Measurements from ENCODE around the gene TOB1.
"Not testable (repeated sequence)": the region's sequence is repeated elsewhere in the genome, so short reads cannot be mapped to it uniquely, and the experiment has no call there.

TOB1 gene

DNA sequence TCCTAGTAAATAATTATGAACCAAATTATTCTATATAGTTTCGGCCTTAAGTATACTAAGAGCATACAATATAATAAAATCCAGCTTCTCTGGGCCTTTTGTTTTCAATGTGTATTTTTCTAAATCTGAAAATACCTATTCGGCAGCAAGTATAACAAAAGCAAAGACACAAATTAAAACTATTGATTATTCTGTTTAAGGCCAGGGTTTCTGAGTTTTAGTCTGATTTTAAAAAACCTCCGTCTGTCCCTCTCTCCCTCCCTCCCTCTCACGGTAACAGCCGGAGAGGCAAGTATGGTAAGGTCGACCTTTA, 1.5 kb downstream of the TOB1 start:
- TF ChIP-seq, protein P1, sequence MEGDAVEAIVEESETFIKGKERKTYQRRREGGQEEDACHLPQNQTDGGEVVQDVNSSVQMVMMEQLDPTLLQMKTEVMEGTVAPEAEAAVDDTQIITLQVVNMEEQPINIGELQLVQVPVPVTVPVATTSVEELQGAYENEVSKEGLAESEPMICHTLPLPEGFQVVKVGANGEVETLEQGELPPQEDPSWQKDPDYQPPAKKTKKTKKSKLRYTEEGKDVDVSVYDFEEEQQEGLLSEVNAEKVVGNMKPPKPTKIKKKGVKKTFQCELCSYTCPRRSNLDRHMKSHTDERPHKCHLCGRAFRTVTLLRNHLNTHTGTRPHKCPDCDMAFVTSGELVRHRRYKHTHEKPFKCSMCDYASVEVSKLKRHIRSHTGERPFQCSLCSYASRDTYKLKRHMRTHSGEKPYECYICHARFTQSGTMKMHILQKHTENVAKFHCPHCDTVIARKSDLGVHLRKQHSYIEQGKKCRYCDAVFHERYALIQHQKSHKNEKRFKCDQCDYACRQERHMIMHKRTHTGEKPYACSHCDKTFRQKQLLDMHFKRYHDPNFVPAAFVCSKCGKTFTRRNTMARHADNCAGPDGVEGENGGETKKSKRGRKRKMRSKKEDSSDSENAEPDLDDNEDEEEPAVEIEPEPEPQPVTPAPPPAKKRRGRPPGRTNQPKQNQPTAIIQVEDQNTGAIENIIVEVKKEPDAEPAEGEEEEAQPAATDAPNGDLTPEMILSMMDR (IDR thresholded peaks at IDR 0.05; ENCODE audit: low read depth, low read length, missing control alignments) = no peak
- in situ Hi-C loops (cut with HindIII; ENCODE audit: low sequenced_read_pairs) = loop anchor here (5.0 kb wide), 1 partner anchor 83 kb away; no protein-coding TSS in a partner anchor
- no peak for DNase-seq (ENCODE audit: low read depth)
- peak overlapping the region; percentile 72 for H3K4me3 ChIP-seq (ENCODE audit: low read depth, low read length)

DNA sequence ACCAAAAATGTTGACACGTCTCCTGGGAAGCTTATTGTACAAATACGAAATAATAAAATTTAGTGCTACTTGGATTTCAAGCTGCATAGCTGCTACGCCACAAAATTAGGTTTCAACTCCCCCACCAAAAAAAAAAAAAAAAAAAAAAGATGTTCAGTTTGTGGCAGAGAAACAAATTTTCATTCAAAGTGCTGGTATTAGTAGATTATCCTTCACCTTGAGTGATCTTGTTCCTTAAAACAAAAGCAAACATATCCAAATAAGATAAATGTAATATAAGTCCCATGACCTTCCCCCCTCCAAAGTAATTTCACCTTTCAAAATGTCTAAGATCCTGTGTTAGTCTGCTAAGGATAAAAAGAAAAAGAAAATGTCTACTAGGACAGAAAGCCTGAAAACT, 2.2 kb downstream of the TOB1 start:
- TF ChIP-seq, protein P1 (IDR thresholded peaks at IDR 0.05; ENCODE audit: low read depth, low read length, missing control alignments) = no peak
- peak overlapping the region; percentile 72 for H3K4me3 ChIP-seq (ENCODE audit: low read depth, low read length)
- DNase-seq (ENCODE audit: low read depth) = no peak
- in situ Hi-C loops (cut with HindIII; ENCODE audit: low sequenced_read_pairs) = no loop called here

DNA sequence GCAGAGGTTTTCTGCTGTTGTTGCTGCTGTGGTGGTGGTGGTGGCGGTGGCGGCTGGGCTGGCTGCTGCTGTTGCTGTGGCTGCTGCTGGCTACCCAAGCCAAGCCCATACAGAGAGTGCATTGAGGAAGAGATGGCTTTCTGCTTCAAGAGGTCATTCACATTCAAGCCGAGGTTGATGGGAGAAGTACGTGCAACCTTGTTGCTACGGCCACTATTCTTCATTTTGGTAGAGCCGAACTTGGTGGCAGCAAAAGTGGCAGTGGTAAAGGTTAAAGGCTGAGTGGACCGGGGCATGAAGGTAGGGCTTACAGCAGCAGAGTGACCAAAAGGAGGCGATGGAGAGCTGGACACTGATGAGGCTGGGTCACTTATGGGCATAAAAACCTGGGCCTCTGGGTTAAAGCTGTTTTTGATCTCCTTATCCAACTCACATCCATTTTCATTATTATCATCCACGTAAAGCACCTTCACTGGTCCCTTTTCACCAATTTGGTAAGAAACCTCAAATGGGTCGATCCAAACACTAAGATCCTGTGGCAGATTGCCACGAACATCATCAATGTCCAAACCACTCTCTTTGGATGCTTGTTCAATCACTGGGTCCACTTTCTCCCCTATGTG, 2.8 kb downstream of the TOB1 start:
- TF ChIP-seq, protein P1 (IDR thresholded peaks at IDR 0.05; ENCODE audit: low read depth, low read length, missing control alignments) = peak; percentile 69
- DNase-seq (ENCODE audit: low read depth) = no peak
- in situ Hi-C loops (cut with HindIII; ENCODE audit: low sequenced_read_pairs) = no loop called here
- peak overlapping the region; percentile 72 for H3K4me3 ChIP-seq (ENCODE audit: low read depth, low read length)

DNA sequence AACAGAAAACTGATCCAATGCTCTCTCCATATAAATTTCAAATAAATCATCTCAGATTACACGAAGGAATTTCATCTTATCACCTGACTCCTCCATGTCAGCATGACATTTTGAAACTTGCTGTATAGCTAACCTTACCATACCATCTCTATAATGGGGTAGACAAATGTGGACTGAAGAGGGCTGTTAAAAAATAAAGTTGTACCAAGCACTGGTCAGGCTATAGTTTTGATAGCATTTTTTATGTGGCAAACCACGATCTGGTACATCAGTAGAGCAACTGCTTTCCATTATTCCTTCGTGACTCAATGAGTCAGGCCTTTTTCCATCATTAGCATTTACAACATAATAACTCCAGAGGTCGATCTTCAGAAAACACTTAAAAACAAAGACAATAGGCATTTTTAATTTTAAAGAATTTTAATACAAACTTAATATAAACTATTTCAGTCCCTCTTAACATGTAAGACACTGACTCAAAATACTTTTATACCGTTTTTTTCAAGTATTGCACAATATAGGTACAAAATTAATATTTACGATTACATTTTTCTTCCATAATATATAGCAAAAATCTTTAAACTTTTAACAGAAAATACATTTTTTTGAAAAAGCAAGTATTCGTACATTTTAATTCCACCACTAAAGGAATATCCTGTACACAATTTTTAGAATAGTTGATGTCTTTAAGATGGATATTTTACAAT, 4.2 kb downstream of the TOB1 start:
- H3K4me3 ChIP-seq (ENCODE audit: low read depth, low read length) = no peak overlapping the region
- in situ Hi-C loops (cut with HindIII; ENCODE audit: low sequenced_read_pairs) = no loop called here
- no peak for DNase-seq (ENCODE audit: low read depth)
- TF ChIP-seq, protein P1 (IDR thresholded peaks at IDR 0.05; ENCODE audit: low read depth, low read length, missing control alignments) = no peak

DNA sequence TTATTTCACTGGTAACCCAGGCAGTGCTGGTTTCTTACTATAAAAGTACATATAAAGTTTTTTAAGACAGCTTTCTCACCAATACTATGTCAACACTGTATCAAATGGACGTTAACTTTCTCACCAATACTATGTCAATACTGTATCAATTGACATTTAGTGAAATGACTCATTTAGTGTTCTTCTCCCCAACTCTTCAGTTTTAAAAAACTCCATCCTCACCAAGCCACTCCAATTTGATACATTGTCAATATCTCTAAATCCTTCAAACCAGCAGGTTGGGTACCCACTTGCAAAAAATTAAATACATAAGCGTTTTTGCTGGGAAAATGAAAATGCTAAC, 4.8 kb downstream of the TOB1 start:
- no peak overlapping the region for H3K4me3 ChIP-seq (ENCODE audit: low read depth, low read length)
- DNase-seq (ENCODE audit: low read depth) = no peak
- in situ Hi-C loops (cut with HindIII; ENCODE audit: low sequenced_read_pairs) = no loop called here
- TF ChIP-seq, protein P1 (IDR thresholded peaks at IDR 0.05; ENCODE audit: low read depth, low read length, missing control alignments) = no peak

DNA sequence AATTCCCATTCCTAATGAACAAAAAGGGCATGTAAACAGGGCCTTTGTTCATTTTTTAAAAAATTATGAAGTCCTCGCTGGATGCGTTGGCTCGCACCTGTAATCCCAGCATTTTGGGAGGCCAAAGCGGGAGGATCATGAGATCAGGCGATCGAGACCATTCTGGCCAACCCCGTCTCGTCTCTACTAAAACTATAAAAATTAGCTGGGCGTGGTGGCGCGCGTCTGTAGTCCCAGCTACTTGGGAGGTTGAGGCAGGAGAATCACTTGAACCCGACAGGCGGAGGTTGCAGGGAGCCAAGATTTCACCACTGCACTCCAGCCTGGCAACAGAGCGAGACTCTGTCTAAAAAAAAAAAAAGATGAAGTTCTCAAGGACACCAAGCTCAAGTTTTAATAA, 6.4 kb downstream of the TOB1 start:
- DNase-seq (ENCODE audit: low read depth); H3K4me3 ChIP-seq (ENCODE audit: low read depth, low read length); in situ Hi-C loops (cut with HindIII; ENCODE audit: low sequenced_read_pairs): not testable (repeated sequence)

DNA sequence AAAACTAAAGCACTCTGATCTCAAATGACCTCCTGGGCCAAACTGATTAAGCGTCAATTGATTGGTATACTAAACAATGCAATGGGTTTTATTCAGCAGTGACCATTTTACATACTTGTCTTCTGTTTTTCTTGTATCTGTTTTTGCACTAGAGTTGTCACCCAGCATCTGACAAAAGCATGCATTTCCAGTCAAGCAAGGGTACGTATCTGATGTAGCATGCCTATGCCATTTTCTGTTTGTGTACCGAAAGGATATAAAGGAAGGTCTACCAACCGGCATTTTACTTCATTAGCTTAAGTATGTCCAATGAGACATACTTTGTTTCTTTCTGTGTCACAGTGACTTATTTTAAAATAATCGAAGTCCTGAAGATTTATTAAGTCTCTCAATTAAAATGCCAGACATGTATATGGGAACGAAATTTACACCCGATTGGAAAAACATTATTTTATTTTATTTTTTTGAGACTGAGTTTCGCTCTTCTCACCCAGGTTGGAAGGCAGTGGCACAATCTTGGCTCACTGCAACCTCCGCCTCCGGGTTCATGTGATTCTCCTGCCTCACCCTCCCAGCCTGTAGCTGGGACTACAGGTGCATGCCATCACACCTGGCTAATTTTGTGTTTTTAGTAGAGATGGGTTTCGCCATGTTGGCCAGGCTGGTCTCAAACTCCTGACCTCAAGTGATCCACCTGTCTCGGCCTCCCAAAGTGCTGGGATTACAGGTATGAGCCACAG, 7.5 kb downstream of the TOB1 start:
- no peak for DNase-seq (ENCODE audit: low read depth)
- in situ Hi-C loops (cut with HindIII; ENCODE audit: low sequenced_read_pairs) = no loop called here
- H3K4me3 ChIP-seq (ENCODE audit: low read depth, low read length) = no peak overlapping the region
- TF ChIP-seq, protein P1 (IDR thresholded peaks at IDR 0.05; ENCODE audit: low read depth, low read length, missing control alignments) = no peak

All from astrocyte of the cerebellum (primary cell).